ENCODE measurements around the gene SDHAF3. TPM values are rescaled to one million over a fixed set of nuclear protein-coding genes. Genes with fewer than 3 reads are reported as not detected.

Gene SDHAF3
- polyA plus RNA-seq, 3 donors = 2.9 to 23.3 (median 23.2) TPM

DNA sequence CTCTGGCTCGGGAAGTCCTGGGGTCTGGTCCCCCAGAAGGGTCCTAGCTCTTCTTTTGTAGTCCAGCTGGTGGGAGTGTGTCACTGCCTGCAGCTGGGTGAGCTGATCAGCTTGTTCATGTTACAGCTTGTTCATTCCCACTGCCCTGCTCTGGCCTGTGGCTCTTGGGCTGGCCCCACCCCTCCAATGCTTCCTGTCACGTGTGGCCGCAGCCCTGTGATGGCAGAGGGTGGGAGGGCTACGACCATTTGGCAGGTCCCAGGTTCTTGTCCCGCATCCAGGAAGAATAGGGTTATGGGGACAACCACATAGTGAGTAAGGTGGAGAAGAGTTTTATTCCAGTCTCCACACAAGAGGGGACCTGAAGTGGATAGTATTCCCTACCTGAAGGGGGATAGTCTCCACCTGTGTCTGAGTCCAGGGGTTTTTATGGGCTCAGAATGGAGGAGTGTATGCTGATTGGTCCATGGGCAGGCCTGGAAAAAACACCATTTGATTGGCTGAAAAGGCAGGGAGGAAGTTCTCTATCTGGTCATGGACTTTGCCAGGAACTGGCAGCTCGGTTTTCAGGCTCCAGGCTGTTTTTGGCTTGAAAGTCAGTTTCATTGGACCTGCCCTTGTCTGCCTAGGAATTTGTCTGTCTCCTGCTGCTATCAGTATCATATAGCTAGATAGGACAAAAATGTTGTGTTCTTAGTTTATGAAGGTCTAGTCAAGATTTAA, 13.1 kb downstream of the SDHAF3 start:
- no peaks in the 10 kb centered on the region for H3K79me2 ChIP-seq (ENCODE audit: insufficient read depth, low read length)
- TF ChIP-seq CTCF (IDR thresholded peaks at IDR 0.05) = no peak
- H3K27ac Mint-ChIP-seq = peak overlapping the region in 1 of 7 donors; percentile 42
- no peaks in the 10 kb centered on the region for H3K4me1 Mint-ChIP-seq
- H3K4me3 ChIP-seq (replicated peaks in 1 of 3; ENCODE audit: low read depth in 2 of 3, low read length in 3 of 3) = no peak overlapping the region
- no peak overlapping the region for H3K4me2 ChIP-seq (replicated peaks; ENCODE audit: extremely low read depth, low read length, poor library complexity, severe bottlenecking)
- no peak overlapping the region for H3K9ac ChIP-seq (ENCODE audit: insufficient read depth, low read length, poor library complexity, severe bottlenecking)
- peaks cover 0 to 2% of the 10 kb centered on the region in 2 donors for H3K36me3 Mint-ChIP-seq
- intact Hi-C loops (cut with micrococcal nuclease) = no loop called here
- DNase-seq = no peak
- peaks cover 0 to 12% (median 4%) of the 10 kb centered on the region in 7 donors for H3K9me3 Mint-ChIP-seq
- H3K27me3 ChIP-seq (ENCODE audit: control insufficient read depth in 2 of 2, insufficient read depth in 2 of 2, low read length in 2 of 2) = no peaks in the 10 kb centered on the region
- peaks cover 0 to 4% of the 10 kb centered on the region in 2 donors for H3K9me3 ChIP-seq (replicated peaks in 1 of 2; ENCODE audit: control insufficient read depth in 1 of 2, insufficient read depth in 1 of 2, low read length in 2 of 2)
- no peak overlapping the region for H3K4me3 Mint-ChIP-seq
- H4K20me1 ChIP-seq (ENCODE audit: insufficient read depth, low read length) = no peaks in the 10 kb centered on the region
- no peak overlapping the region for H3K27ac ChIP-seq (ENCODE audit: low read depth in 1 of 2, low read length in 2 of 2)
- no peak overlapping the region for H2AFZ ChIP-seq (ENCODE audit: insufficient read depth, low read depth, low read length, poor library complexity, severe bottlenecking)
- H3K4me1 ChIP-seq (ENCODE audit: control insufficient read depth in 1 of 2, insufficient read depth in 2 of 2, low read length in 2 of 2) = no peaks in the 10 kb centered on the region
- 100% methylated on average over 2 of the region's 6 CpGs for WGBS (ENCODE audit: insufficient coverage)
- H3K36me3 ChIP-seq (replicated peaks in 1 of 2; ENCODE audit: control insufficient read depth in 1 of 2, insufficient read depth in 2 of 2, low read length in 2 of 2) = no peaks in the 10 kb centered on the region
- peaks cover 2% of the 10 kb centered on the region in 3 donors for H3K27me3 Mint-ChIP-seq (ENCODE audit: low read depth in 3 of 3)

DNA sequence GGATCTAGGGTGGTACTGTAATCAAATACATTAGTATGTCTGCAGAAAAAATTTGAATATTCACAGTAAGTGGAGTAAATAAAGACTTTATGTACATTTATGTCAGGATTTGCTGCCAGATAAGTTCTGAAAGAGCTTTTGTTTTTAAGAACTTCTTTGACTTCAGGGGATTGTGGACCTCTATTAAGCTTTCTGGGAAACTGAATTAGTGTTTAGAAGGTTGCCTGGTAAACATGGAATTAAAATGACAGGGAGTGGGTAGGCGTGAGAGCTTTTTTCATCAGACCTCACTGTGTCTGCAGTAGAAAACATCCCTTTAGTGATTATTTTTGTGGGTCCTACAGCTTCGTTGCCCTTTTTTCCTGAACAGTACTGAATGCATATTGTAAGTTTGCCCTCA, 15.7 kb downstream of the SDHAF3 start:
- Histone ChIP-seq H2AFZ (ENCODE audit: insufficient read depth, low read depth, low read length, poor library complexity, severe bottlenecking) (no peak overlapping the region), H3K36me3 (replicated peaks in 1 of 2; ENCODE audit: control insufficient read depth in 1 of 2, insufficient read depth in 2 of 2, low read length in 2 of 2) (no peaks in the 10 kb centered on the region), H3K27ac (ENCODE audit: low read depth in 1 of 2, low read length in 2 of 2) (no peak overlapping the region), H3K4me2 (replicated peaks; ENCODE audit: extremely low read depth, low read length, poor library complexity, severe bottlenecking) (no peak overlapping the region), H3K4me1 (ENCODE audit: control insufficient read depth in 1 of 2, insufficient read depth in 2 of 2, low read length in 2 of 2) (no peaks in the 10 kb centered on the region), H3K79me2 (ENCODE audit: insufficient read depth, low read length) (no peaks in the 10 kb centered on the region), H3K9ac (ENCODE audit: insufficient read depth, low read length, poor library complexity, severe bottlenecking) (no peak overlapping the region), H3K27me3 (ENCODE audit: control insufficient read depth in 2 of 2, insufficient read depth in 2 of 2, low read length in 2 of 2) (no peaks in the 10 kb centered on the region), H4K20me1 (ENCODE audit: insufficient read depth, low read length) (no peaks in the 10 kb centered on the region), H3K4me3 (replicated peaks in 1 of 3; ENCODE audit: low read depth in 2 of 3, low read length in 3 of 3) (no peak overlapping the region), H3K9me3 (replicated peaks in 1 of 2; ENCODE audit: control insufficient read depth in 1 of 2, insufficient read depth in 1 of 2, low read length in 2 of 2) (peaks cover 0 to 6% of the 10 kb centered on the region in 2 donors)
- intact Hi-C loops (cut with micrococcal nuclease) = no loop called here
- Mint-ChIP-seq H3K36me3 (no peaks in the 10 kb centered on the region), H3K27me3 (ENCODE audit: low read depth in 3 of 3) (peaks cover 2% of the 10 kb centered on the region in 3 donors), H3K27ac (no peak overlapping the region), H3K4me1 (no peaks in the 10 kb centered on the region), H3K4me3 (no peak overlapping the region), H3K9me3 (peaks cover 5 to 21% (median 9%) of the 10 kb centered on the region in 7 donors)
- no CpG with 5 or more reads among the region's 2 CpGs for WGBS (ENCODE audit: insufficient coverage)
- no peak for TF ChIP-seq CTCF (IDR thresholded peaks at IDR 0.05)
- DNase-seq = no peak
